Measurements from ENCODE around the gene RPS8.
A peak's percentile ranks its signal among the peaks of the same experiment; 100 is the strongest.

RPS8 gene

GRCh38 chr1:44802306-44803061 lies 27.1 kb downstream of the RPS8 start:
- peaks cover 79% of the 10 kb centered on the region for H3K36me3 Mint-ChIP-seq (ENCODE audit: insufficient read depth)
- H3K9me3 Mint-ChIP-seq, result no peaks in the 10 kb centered on the region
- H3K27ac Mint-ChIP-seq, result peak overlapping the region; percentile 99 to 100
- DNase-seq (no peak), ATAC-seq (replicated peaks) (no peak)
- H3K4me3 Mint-ChIP-seq, result peak overlapping the region; percentile 97 to 98
- H3K27me3 Mint-ChIP-seq, result no peaks in the 10 kb centered on the region
- peaks cover 31 to 33% of the 10 kb centered on the region in 2 donors for H3K4me1 Mint-ChIP-seq (ENCODE audit: low read depth in 2 of 2)

- DNase-seq, result no peak
- Mint-ChIP-seq H3K27me3 (no peaks in the 10 kb centered on the region), H3K4me3 (peak overlapping the region; percentile 20 to 59), H3K9me3 (no peaks in the 10 kb centered on the region), H3K27ac (peak overlapping the region; percentile 99 to 100), H3K4me1 (ENCODE audit: low read depth in 2 of 2) (peaks cover 35 to 37% of the 10 kb centered on the region in 2 donors), H3K36me3 (ENCODE audit: insufficient read depth) (peaks cover 84% of the 10 kb centered on the region)
- ATAC-seq (replicated peaks), result no peak
These were observed 27.6 kb downstream of the RPS8 start for GRCh38 chr1:44803062-44803311.

- DNase-seq (no peak), ATAC-seq (replicated peaks) (no peak)
- Mint-ChIP-seq H3K9me3 (no peaks in the 10 kb centered on the region), H3K36me3 (ENCODE audit: insufficient read depth) (peaks cover 89% of the 10 kb centered on the region), H3K4me3 (peak overlapping the region; percentile 20 to 59), H3K4me1 (ENCODE audit: low read depth in 2 of 2) (peaks cover 37 to 41% of the 10 kb centered on the region in 2 donors), H3K27me3 (no peaks in the 10 kb centered on the region), H3K27ac (peak overlapping the region; percentile 99 to 100)
These were observed 28.2 kb downstream of the RPS8 start for GRCh38 chr1:44803312-44804095.

GRCh38 chr1:44805311-44806024 lies 30.1 kb downstream of the RPS8 start:
- Mint-ChIP-seq H3K27me3 (no peaks in the 10 kb centered on the region), H3K4me1 (ENCODE audit: low read depth in 2 of 2) (peaks cover 49 to 54% of the 10 kb centered on the region in 2 donors), H3K4me3 (peak overlapping the region in 1 of 2 donors; percentile 29), H3K27ac (peak overlapping the region; percentile 99 to 100), H3K36me3 (ENCODE audit: insufficient read depth) (peaks cover 97% of the 10 kb centered on the region), H3K9me3 (no peaks in the 10 kb centered on the region)
- no peak for ATAC-seq (replicated peaks)
- no peak for DNase-seq

- no peak for DNase-seq
- Mint-ChIP-seq H3K9me3 (no peaks in the 10 kb centered on the region), H3K36me3 (ENCODE audit: insufficient read depth) (peaks cover 96% of the 10 kb centered on the region), H3K4me1 (ENCODE audit: low read depth in 2 of 2) (peaks cover 53 to 58% of the 10 kb centered on the region in 2 donors), H3K27me3 (no peaks in the 10 kb centered on the region), H3K4me3 (peak overlapping the region in 1 of 2 donors; percentile 29), H3K27ac (peak overlapping the region; percentile 99 to 100)
- ATAC-seq (replicated peaks), result no peak
These were observed 30.8 kb downstream of the RPS8 start for GRCh38 chr1:44806025-44806703.

- Mint-ChIP-seq H3K4me1 (ENCODE audit: low read depth in 2 of 2) (peaks cover 56 to 60% of the 10 kb centered on the region in 2 donors), H3K4me3 (peak within 1 kb of the TSS; percentile 72 to 76), H3K27me3 (no peaks in the 10 kb centered on the region), H3K36me3 (ENCODE audit: insufficient read depth) (peaks cover 95% of the 10 kb centered on the region), H3K9me3 (no peaks in the 10 kb centered on the region), H3K27ac (peak within 1 kb of the TSS; percentile 98 to 99)
- no peak for DNase-seq
- ATAC-seq (replicated peaks), result no peak
These were observed 31.5 kb downstream of the RPS8 start, which contains the start of gene DYNLT4 for GRCh38 chr1:44806704-44807363. Gene DYNLT4, minus strand, starts transcription at chr1:44807351. Its CDS starts 683 bp downstream, at chr1:44806668.

DNA sequence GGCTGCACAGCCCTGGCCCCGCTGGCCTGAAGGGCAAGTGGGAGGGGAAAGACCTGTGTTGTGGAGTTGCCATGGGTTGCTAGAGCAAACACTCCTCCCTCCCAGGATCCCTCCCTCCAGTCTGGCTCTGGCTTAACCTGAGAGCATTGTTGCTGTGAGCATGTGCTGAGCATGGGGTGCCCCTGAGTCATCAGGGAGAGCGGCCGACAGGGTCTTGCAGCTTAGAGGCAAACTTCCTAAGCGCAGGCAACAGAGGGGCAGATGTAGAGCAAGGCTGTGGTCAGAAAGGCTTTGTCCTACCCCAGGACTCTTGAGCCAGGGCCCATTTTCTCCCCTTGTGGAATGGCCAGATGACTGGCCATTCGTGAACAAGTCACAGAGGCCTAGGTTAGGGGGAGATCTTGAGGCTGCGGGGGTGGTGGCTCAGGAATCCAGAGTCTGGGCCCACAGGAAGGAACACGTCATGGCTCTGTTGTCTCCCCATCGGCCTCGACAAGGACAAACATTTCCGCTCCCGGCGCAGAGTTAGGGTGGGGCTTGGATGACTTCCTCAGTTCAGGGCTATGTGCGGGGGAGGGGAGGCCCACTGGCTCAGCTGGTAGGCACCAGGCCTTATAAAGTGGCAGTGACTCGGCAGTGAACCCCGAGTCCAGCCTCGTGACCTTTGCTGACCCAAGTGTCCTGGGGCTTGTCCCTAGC lies 32.2 kb downstream of the RPS8 start:
- Mint-ChIP-seq H3K36me3 (ENCODE audit: insufficient read depth) (peaks cover 95% of the 10 kb centered on the region), H3K9me3 (no peaks in the 10 kb centered on the region), H3K4me1 (ENCODE audit: low read depth in 2 of 2) (peaks cover 54 to 59% of the 10 kb centered on the region in 2 donors), H3K27me3 (no peaks in the 10 kb centered on the region), H3K4me3 (peak overlapping the region; percentile 72 to 76), H3K27ac (peak overlapping the region; percentile 98 to 99)
- DNase-seq (peak; percentile 78 to 83 (median 80)), ATAC-seq (replicated peaks) (peak; percentile 66)

DNA sequence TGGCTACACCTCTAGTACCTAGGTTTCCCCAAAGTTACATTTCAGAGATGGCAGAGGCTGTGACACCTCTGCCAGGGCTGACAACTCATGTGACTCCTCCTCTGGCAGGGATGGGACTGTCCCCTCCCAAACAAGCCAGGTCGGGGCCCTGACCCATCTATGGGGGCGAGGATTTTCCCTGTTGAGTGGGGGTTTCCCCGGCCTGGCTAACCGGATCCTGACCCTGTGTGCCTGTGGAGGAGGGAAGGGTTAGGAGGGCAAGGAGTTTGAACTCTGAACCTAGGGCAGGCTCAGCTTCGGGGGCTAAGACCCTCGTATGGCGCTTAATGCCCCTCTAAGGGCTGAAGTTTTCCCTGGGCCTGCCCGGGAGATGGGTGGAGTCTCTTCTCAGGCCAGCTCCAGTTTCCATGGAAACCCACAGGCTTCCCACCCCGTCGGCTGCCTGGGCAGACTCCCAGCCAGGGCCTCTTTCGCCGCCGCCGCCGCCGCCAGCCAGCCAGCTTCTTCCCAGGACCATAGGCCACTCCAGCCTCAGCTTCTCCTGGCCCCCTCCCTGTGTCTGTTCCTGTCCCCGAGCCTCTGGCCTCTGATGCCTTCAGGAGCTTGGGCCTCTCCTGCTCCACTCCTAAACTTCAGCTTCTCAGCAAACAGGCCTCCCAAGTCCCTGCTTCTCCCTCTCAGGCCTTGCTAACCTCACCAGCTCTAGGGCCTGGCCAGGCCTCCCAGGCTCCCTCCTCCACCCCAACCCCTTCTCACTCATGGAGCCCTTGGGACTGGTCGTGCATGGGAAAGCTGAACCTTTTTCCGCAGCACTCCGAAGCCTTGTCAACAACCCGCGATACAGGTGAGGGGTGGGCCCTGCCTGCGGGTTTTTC lies 33.0 kb downstream of the RPS8 start, which contains the start of gene BTBD19:
TSS of gene BTBD19 (plus strand) at position 461 of the 875 bp plus-strand sequence. CDS start at position 759, 298 bp downstream.
- ATAC-seq (replicated peaks), result peak; percentile 26
- Mint-ChIP-seq H3K4me1 (ENCODE audit: low read depth in 2 of 2) (peaks cover 48 to 56% of the 10 kb centered on the region in 2 donors), H3K27ac (peak within 1 kb of the TSS; percentile 98 to 99), H3K4me3 (peak within 1 kb of the TSS; percentile 72 to 76), H3K27me3 (no peaks in the 10 kb centered on the region), H3K36me3 (ENCODE audit: insufficient read depth) (peaks cover 95% of the 10 kb centered on the region), H3K9me3 (no peaks in the 10 kb centered on the region)
- peak; percentile 29 to 53 (median 45) for DNase-seq

DNA sequence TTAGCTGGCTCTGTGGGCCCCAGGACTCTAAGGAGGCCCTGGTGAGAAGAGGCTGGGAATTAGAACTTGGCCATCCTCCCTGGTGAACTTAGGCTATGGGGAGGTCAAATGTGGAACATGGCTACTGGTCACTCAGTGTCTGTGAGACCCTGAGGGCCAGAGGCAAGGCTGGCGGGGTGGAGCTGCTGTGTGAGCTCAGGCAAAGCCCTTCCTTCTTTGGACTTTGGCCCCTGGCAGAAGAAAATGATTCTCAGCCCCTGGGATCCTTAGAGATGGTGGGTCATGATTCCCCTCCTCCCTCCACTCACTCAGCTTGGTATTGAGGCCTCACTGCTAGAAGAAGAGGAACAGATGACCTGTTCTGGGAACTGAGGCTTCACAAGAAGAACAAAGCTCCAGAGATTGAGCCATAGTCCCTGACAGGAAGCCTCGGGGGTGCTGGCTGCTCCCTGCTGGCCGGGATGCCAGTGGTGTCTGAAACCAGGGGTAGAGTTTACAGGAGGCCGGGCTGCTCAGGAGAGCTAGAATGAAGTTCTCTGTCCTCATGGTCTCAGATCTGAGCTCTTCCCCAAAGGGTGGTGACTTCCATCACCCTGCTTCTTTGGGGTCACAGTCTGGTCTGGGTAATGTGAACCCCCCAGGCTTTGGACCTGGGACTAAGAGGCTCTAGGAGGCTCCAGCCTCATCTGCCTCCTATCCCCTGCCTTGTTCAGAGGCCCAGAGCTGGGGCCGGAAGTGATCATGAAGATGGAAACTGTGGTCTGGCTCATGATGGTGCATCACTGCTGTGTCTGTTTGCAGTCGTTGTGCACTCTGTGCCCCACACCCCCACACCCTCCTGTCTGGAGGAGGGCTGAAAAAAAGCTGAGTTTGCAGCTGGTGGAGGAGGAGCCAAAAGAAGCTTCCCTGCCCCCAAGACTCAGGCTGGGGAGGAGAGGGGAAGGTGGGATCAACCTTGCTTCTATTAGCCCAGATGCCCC lies 33.9 kb downstream of the RPS8 start:
- Mint-ChIP-seq H3K27ac (peak overlapping the region; percentile 98 to 99), H3K4me1 (ENCODE audit: low read depth in 2 of 2) (peaks cover 49 to 58% of the 10 kb centered on the region in 2 donors), H3K36me3 (ENCODE audit: insufficient read depth) (peaks cover 95% of the 10 kb centered on the region), H3K9me3 (no peaks in the 10 kb centered on the region), H3K4me3 (peak overlapping the region; percentile 72 to 76), H3K27me3 (no peaks in the 10 kb centered on the region)
- peak; percentile 77 to 83 (median 78) for DNase-seq
- peak; percentile 61 for ATAC-seq (replicated peaks)

GRCh38 chr1:44810101-44810761 lies 34.9 kb downstream of the RPS8 start:
- peak overlapping the region; percentile 98 to 99 for H3K27ac Mint-ChIP-seq
- H3K9me3 Mint-ChIP-seq, result no peaks in the 10 kb centered on the region
- ATAC-seq (replicated peaks) (no peak), DNase-seq (no peak)
- peak overlapping the region; percentile 72 to 76 for H3K4me3 Mint-ChIP-seq
- peaks cover 89% of the 10 kb centered on the region for H3K36me3 Mint-ChIP-seq (ENCODE audit: insufficient read depth)
- peaks cover 56 to 61% of the 10 kb centered on the region in 2 donors for H3K4me1 Mint-ChIP-seq (ENCODE audit: low read depth in 2 of 2)
- no peaks in the 10 kb centered on the region for H3K27me3 Mint-ChIP-seq
